Body of pancreas (tissue), 4 donors: ENCODE measurements around the gene TENM4. TPM values are rescaled to one million over a fixed set of nuclear protein-coding genes. Genes with fewer than 3 reads are reported as not detected.

Experiments used
- ATAC-seq: fragments of 150-250 bp; one replicate; pipeline ENCODE4 v1.9.1; 2016
- DNase-seq, 4 donors: peaks; one replicate each; pipeline ENCODE4 v3.0.0-alpha.2; 2019
- H3K27ac ChIP-seq, 4 donors: fragments of 200-600 bp; sonication (generic); 1 replicate in 3 of 4; 2 replicates in 1 of 4; pipeline versions ENCODE4 v1.5.1 to v1.6.1; 2016 to 2019; ENCODE audit warnings: mild to moderate bottlenecking in 1 of 4, mixed read lengths in 1 of 4, moderate library complexity in 1 of 4
- H3K27me3 ChIP-seq, 2 donors: fragments of 200-600 bp; sonication (generic); one replicate each; pipeline ENCODE4 v1.6.0; 2016; ENCODE audit warnings: mild to moderate bottlenecking in 1 of 2
- H3K36me3 ChIP-seq, 2 donors: fragments of 200-600 bp; sonication (generic); replicated peaks in 1 of 2; 2 replicates each; pipeline ENCODE4 v1.5.1; 2016; ENCODE audit warnings: low read depth in 2 of 2; ENCODE audit not compliant: insufficient read depth in 1 of 2
- H3K4me1 ChIP-seq: fragments of 200-600 bp; sonication (generic); one replicate; pipeline ENCODE4 v1.6.0; 2016
- H3K4me3 ChIP-seq, 2 donors: fragments of 200-600 bp; sonication (generic); 1 replicate in 1 of 2; 2 replicates in 1 of 2; pipeline ENCODE4 v1.5.1; 2016 to 2019
- H3K9me3 ChIP-seq, 3 donors: fragments of 200-600 bp; sonication (generic); 1 replicate in 2 of 3; 2 replicates in 1 of 3; pipeline ENCODE4 v1.5.1; 2016
- CTCF ChIP-seq, 7 experiments: fragments of 450-650 bp in 4 of 7; fragments of 200-600 bp in 3 of 7; sonication (generic) in 3 of 7; IDR thresholded peaks; one replicate each; pipeline ENCODE4 v1.5.1; 2016 to 2019; ENCODE audit warnings: antibody characterized with exemption in 7 of 7
- POLR2A ChIP-seq, 3 donors: fragments of 450-650 bp; IDR thresholded peaks; one replicate each; pipeline ENCODE4 v1.6.1; 2016; ENCODE audit warnings: antibody characterized with exemption in 3 of 3, mild to moderate bottlenecking in 2 of 3
- WGBS, 2 donors: methylation state at CpG; one replicate each; pipeline ENCODE4 v1.1.5; 2017; 5-methylcytosine and 5-hydroxymethylcytosine counted together
- intact Hi-C: fragments of 100-400 bp; cut with DNase I; formaldehyde crosslinking; loops from one replicate; pipeline ENCODE4 v1.15.1; 2023
- total RNA-seq, 2 donors: library from RNA; depleted of rRNA; stranded (reverse); fragments of >200 nt; gene quantifications; one replicate each; pipeline ENCODE4 v1.1.0, GENCODE V29; 2016

The TENM4 gene
- total RNA-seq, 2 donors from 2014 or later, result 0.78 to 6.6 TPM

DNA sequence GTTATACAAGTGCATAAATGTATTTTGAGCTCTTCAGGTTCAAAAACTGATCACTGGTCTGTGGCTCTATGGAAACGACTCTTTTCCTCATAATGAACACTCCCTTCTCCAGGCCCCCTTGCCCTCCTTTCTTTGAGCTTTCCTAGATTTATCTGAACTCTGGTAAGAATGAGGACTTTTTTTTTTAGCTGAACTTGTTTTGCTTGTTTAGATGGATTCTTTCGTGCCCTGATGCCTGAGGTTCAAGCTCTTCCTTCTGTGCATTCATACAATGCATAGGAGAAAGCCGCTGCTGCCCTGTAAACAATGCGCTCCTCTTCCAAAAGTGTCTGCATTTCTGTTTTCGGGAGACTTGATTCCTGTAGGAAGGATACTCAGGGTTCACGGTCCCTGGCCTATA, 205.1 kb downstream of the TENM4 start:
- WGBS, 2 donors, result 77 to 86% methylated on average over 6 of the region's 6 CpGs
- Histone ChIP-seq H3K27ac (no peak overlapping the region), H3K27me3 (no peaks in the 10 kb centered on the region), H3K4me1 (peaks cover 5% of the 10 kb centered on the region), H3K36me3 (no peaks in the 10 kb centered on the region), H3K4me3 (no peak overlapping the region), H3K9me3 (no peaks in the 10 kb centered on the region)
- intact Hi-C loops, result no loop called here
- TF ChIP-seq POLR2A (IDR thresholded peaks at IDR 0.05), result no peak
- no peak for TF ChIP-seq CTCF (IDR thresholded peaks at IDR 0.05)
- ATAC-seq (no peak), DNase-seq (no peak)

- no peak for TF ChIP-seq CTCF (IDR thresholded peaks at IDR 0.05)
- no peak for TF ChIP-seq POLR2A (IDR thresholded peaks at IDR 0.05)
- no peak overlapping the region for H3K4me3 ChIP-seq
- ATAC-seq, result no peak
- 75 to 76% methylated on average over 5 of the region's 5 CpGs for WGBS, 2 donors
- DNase-seq, result no peak
- H3K9me3 ChIP-seq, result no peaks in the 10 kb centered on the region
- no peaks in the 10 kb centered on the region for H3K36me3 ChIP-seq
- intact Hi-C loops, result no loop called here
- no peaks in the 10 kb centered on the region for H3K27me3 ChIP-seq
- H3K27ac ChIP-seq, result no peak overlapping the region
- H3K4me1 ChIP-seq, result peaks cover 4% of the 10 kb centered on the region
Observed at GRCh38 chr11:79232346-79232745, 208.5 kb downstream of the TENM4 start.

GRCh38 chr11:79229047-79229446, 211.8 kb downstream of the TENM4 start:
- Histone ChIP-seq H3K4me1 (no peaks in the 10 kb centered on the region), H3K27me3 (no peaks in the 10 kb centered on the region), H3K4me3 (no peak overlapping the region), H3K36me3 (no peaks in the 10 kb centered on the region), H3K9me3 (no peaks in the 10 kb centered on the region), H3K27ac (no peak overlapping the region)
- TF ChIP-seq POLR2A (IDR thresholded peaks at IDR 0.05) (no peak), CTCF (IDR thresholded peaks at IDR 0.05) (no peak)
- 86 to 95% methylated on average over 1 of the region's 1 CpG for WGBS, 2 donors
- ATAC-seq (no peak), DNase-seq (no peak)
- intact Hi-C loops, result no loop called here

DNA sequence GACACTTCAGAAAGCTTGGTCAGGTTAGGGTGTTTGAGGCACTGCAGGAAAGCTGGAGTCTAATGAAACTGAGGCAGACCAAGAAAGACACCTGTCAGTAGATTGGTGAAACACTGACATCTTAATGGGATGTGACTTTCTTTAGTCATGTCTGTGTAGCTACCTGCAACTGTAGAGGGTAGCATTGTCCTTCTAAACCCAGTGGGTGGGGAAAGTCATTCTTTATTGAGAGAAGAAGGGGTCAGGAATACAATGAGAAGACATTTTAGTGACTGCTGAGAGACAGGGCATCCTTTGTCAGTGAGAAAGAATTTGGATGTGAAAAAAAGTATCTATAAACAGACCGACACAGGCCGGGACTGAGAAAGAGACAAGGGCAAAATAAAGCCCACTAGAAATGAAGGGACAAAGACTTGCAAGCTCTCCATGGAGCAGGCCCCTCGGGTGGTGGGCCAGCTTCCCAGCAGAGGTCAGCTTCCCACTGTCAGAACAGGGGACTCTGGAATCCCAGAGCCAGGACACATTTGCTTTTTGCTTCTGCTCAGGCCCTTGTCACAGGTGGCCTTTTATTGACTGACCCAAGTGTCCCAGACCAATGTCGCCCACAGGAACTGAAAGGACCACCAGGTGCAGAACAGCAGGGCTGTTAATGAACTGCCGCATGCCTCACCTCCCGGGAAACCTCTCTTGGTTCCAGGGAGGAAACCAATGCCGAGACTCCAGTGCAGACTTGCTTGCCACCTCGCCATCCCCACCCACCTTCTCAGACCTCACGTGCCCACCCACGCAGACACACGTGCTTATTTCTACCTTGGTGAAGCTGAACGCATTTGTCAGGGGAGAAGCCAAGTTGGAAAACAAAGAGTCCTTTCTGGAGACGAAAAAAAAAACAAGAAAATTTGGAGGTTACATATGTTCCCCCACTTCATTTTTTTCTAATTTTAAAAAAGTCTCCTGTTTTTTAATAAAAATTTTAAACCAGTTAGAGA, 212.8 kb downstream of the TENM4 start:
- no peaks in the 10 kb centered on the region for H3K36me3 ChIP-seq
- WGBS, 2 donors, result 51 to 60% methylated on average over 12 to 13 of the region's 13 CpGs
- intact Hi-C loops, result no loop called here
- no peak for DNase-seq
- ATAC-seq, result no peak
- no peaks in the 10 kb centered on the region for H3K9me3 ChIP-seq
- H3K4me1 ChIP-seq, result no peaks in the 10 kb centered on the region
- no peak overlapping the region for H3K4me3 ChIP-seq
- no peak for TF ChIP-seq POLR2A (IDR thresholded peaks at IDR 0.05)
- no peak for TF ChIP-seq CTCF (IDR thresholded peaks at IDR 0.05)
- no peaks in the 10 kb centered on the region for H3K27me3 ChIP-seq
- no peak overlapping the region for H3K27ac ChIP-seq
